Neural cell (in vitro differentiated cells): ENCODE measurements around the gene MINDY3. TPM values are rescaled to one million over a fixed set of nuclear protein-coding genes. Genes with fewer than 3 reads are reported as not detected.

Source experiments
- H2AFZ ChIP-seq: fragments of 200-600, 300-800 bp; sonication (generic), shearing (Covaris generic); 2 replicates; pipeline ENCODE4 v1.6.0; 2014; ENCODE audit warnings: low read depth, mild to moderate bottlenecking, antibody characterized with exemption, low read length, moderate library complexity
- H3F3A ChIP-seq: fragments of 200-600 bp; shearing (Covaris generic); 2 replicates; pipeline ENCODE4 v1.6.1; 2016; ENCODE audit warnings: mild to moderate bottlenecking, moderate library complexity, mixed read lengths, antibody characterized with exemption, low read length; ENCODE audit not compliant: insufficient read depth, poor library complexity, severe bottlenecking
- H3K27ac ChIP-seq: fragments of 200-600, 300-800 bp; sonication (generic), shearing (Covaris generic); 2 replicates; pipeline ENCODE4 v1.5.1; 2014; ENCODE audit warnings: mild to moderate bottlenecking, low read length, moderate library complexity
- H3K27me3 ChIP-seq: fragments of 300-800, 200-600 bp; sonication (generic), shearing (Covaris generic); 2 replicates; pipeline ENCODE4 v1.6.0; 2014; ENCODE audit warnings: mild to moderate bottlenecking, low read depth, low read length, moderate library complexity; ENCODE audit not compliant: insufficient read depth
- H3K36me3 ChIP-seq: fragments of 300-800, 200-600 bp; sonication (generic), shearing (Covaris generic); 2 replicates; pipeline ENCODE4 v1.5.1; 2014; ENCODE audit warnings: mild to moderate bottlenecking, antibody characterized with exemption, low read length, moderate library complexity; ENCODE audit not compliant: insufficient read depth
- H3K4me2 ChIP-seq: fragments of 300-800, 200-600 bp; sonication (generic), shearing (Covaris generic); 2 replicates; pipeline ENCODE4 v1.6.0; 2014; ENCODE audit warnings: mild to moderate bottlenecking, low read length
- H3K4me3 ChIP-seq: fragments of 300-800, 200-600 bp; sonication (generic), shearing (Covaris generic); 2 replicates; pipeline ENCODE4 v1.5.1; 2014; ENCODE audit warnings: mild to moderate bottlenecking, low read length, moderate library complexity
- H3K79me2 ChIP-seq: fragments of 200-600 bp; shearing (Covaris generic); replicated peaks from 2 replicates; pipeline ENCODE4 v1.6.0; 2014; ENCODE audit warnings: mild to moderate bottlenecking, low read length, moderate library complexity; ENCODE audit not compliant: insufficient read depth
- H3K9ac ChIP-seq: fragments of 300-800, 200-600 bp; sonication (generic), shearing (Covaris generic); 2 replicates; pipeline ENCODE4 v1.6.1; 2016; ENCODE audit warnings: mild to moderate bottlenecking, low read length, mixed read lengths
- H3K9me2 ChIP-seq: fragments of 200-600 bp; shearing (Covaris generic); 2 replicates; pipeline ENCODE4 v1.6.1; 2016; ENCODE audit warnings: mild to moderate bottlenecking, low read length, mixed read lengths; ENCODE audit not compliant: insufficient read depth
- H3K9me3 ChIP-seq: fragments of 200-600, 300-800 bp; sonication (generic), shearing (Covaris generic); 2 replicates; pipeline ENCODE4 v1.6.1; 2016; ENCODE audit warnings: mild to moderate bottlenecking, mixed run types, low read length, moderate library complexity, mixed read lengths
- H4K20me1 ChIP-seq: fragments of 200-600 bp; shearing (Covaris generic); 2 replicates; pipeline ENCODE4 v1.6.1; 2016; ENCODE audit warnings: mild to moderate bottlenecking, mixed run types; ENCODE audit not compliant: insufficient read depth
- EP300 ChIP-seq: fragments of 450-650 bp; conservative IDR thresholded peaks from 2 replicates; pipeline ENCODE4 v1.6.1; 2014; ENCODE audit warnings: antibody characterized with exemption, mild to moderate bottlenecking, moderate library complexity; ENCODE audit not compliant: poor library complexity, severe bottlenecking
- EZH2 ChIP-seq: fragments of 200-600, 300-800 bp; shearing (Covaris generic), sonication (generic); IDR thresholded peaks from 2 replicates; pipeline ENCODE4 v1.6.1; 2014; ENCODE audit warnings: antibody characterized with exemption, low read length, borderline replicate concordance, mild to moderate bottlenecking; ENCODE audit not compliant: insufficient read depth, poor library complexity, severe bottlenecking
- MXI1 ChIP-seq: fragments of 450-650 bp; conservative IDR thresholded peaks from 2 replicates; pipeline ENCODE4 v1.6.1; 2014; ENCODE audit warnings: antibody characterized with exemption, mild to moderate bottlenecking; ENCODE audit not compliant: poor library complexity, severe bottlenecking
- POLR2AphosphoS5 ChIP-seq: IDR thresholded peaks from 2 replicates; pipeline ENCODE4 v1.6.1; 2012
- RAD21 ChIP-seq: fragments of 450-650 bp; conservative IDR thresholded peaks from 2 replicates; pipeline ENCODE4 v1.6.1; 2014; ENCODE audit warnings: antibody characterized with exemption, mild to moderate bottlenecking, moderate library complexity
- SMC3 ChIP-seq: fragments of 450-650 bp; conservative IDR thresholded peaks from 2 replicates; pipeline ENCODE4 v1.6.1; 2014; ENCODE audit warnings: antibody characterized with exemption, mild to moderate bottlenecking, moderate library complexity; ENCODE audit not compliant: poor library complexity
- TAF1 ChIP-seq: IDR thresholded peaks from 2 replicates; pipeline ENCODE4 v1.6.1; 2012; ENCODE audit warnings: low read depth
- polyA plus RNA-seq: library from polyadenylated mRNA; depleted of rRNA; stranded (reverse); fragments of >200 nt; gene quantifications from 2 replicates; pipeline ENCODE4 v1.2.3, GENCODE V29; 2014
- TF ChIP-seq, protein P1 (sequence below): fragments of 450-650 bp; IDR thresholded peaks from 2 replicates; pipeline ENCODE4 v1.5.1; 2014; ENCODE audit warnings: antibody characterized with exemption, mild to moderate bottlenecking, moderate library complexity; ENCODE audit not compliant: poor library complexity, severe bottlenecking
- TF ChIP-seq, protein P2 (sequence below): IDR thresholded peaks from 2 replicates; pipeline ENCODE4 v1.6.1; 2012; ENCODE audit warnings: borderline replicate concordance

The MINDY3 gene
- polyA plus RNA-seq, 1 donor from 2014 or later, result 56.5 TPM

DNA sequence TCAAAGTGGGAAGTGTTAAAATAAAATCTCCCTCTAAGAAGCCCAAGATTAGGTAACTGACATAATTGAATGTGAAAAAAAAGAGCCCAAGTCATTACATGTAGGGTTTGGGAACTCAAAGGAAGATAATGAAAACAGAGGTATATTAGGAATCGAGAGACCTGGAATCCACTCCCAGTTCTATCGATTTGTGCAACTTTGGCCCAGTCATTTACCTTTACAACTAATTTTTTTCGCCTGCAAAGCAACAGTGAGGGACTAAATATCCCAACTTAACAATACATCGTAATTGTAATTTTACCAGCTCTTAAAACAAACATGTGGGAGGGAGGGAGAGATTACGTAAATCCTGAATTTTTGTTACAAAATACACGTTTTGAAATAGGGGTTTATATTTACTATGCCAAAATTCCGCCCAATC, 1.4 kb downstream of the MINDY3 start:
- Histone ChIP-seq H4K20me1 (no peaks in the 10 kb centered on the region), H3K36me3 (no peaks in the 10 kb centered on the region), H3K27me3 (peaks cover 7% of the 10 kb centered on the region), H3K79me2 (peaks cover 40% of the 10 kb centered on the region), H3K27ac (no peak overlapping the region), H3F3A (no peaks in the 10 kb centered on the region), H3K9ac (no peak overlapping the region), H3K4me3 (peak overlapping the region; percentile 86), H3K4me2 (peak overlapping the region; percentile 76), H3K9me3 (no peaks in the 10 kb centered on the region), H2AFZ (no peak overlapping the region), H3K9me2 (no peaks in the 10 kb centered on the region)
- no peak for TF ChIP-seq RAD21
- TF ChIP-seq POLR2AphosphoS5, result no peak
- TF ChIP-seq EP300, result no peak
- TF ChIP-seq, protein P1, sequence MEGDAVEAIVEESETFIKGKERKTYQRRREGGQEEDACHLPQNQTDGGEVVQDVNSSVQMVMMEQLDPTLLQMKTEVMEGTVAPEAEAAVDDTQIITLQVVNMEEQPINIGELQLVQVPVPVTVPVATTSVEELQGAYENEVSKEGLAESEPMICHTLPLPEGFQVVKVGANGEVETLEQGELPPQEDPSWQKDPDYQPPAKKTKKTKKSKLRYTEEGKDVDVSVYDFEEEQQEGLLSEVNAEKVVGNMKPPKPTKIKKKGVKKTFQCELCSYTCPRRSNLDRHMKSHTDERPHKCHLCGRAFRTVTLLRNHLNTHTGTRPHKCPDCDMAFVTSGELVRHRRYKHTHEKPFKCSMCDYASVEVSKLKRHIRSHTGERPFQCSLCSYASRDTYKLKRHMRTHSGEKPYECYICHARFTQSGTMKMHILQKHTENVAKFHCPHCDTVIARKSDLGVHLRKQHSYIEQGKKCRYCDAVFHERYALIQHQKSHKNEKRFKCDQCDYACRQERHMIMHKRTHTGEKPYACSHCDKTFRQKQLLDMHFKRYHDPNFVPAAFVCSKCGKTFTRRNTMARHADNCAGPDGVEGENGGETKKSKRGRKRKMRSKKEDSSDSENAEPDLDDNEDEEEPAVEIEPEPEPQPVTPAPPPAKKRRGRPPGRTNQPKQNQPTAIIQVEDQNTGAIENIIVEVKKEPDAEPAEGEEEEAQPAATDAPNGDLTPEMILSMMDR, result no peak
- no peak for TF ChIP-seq SMC3
- no peak for TF ChIP-seq MXI1
- TF ChIP-seq EZH2, result no peak

DNA sequence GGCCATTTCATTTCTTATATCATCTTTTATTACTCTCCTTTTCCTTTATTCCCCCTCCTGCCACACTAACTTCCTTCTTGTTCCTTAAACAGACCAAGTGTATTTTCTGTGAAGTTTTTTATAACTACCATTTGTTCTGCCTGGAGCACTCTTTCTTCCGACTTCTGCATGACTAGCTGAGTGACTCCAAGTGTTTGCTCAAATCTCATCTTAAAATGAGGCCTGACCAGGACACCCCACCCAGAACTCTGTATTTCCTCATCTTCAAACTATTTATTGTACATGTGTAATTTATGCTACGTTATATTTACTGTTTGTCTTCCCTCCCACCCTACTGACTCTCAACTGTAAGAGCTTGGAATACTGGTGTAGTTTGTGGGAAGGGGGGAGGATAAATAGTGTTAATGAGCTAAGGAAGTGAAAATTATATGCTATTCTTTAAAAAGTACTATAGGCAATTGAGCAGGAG, 3.2 kb downstream of the MINDY3 start:
- H2AFZ ChIP-seq, result no peak overlapping the region
- H3K4me3 ChIP-seq, result peak overlapping the region; percentile 86
- no peaks in the 10 kb centered on the region for H3K9me2 ChIP-seq
- no peak overlapping the region for H3K27ac ChIP-seq
- H3K4me2 ChIP-seq, result no peak overlapping the region
- peaks cover 44% of the 10 kb centered on the region for H3K79me2 ChIP-seq
- no peak overlapping the region for H3K9ac ChIP-seq
- no peaks in the 10 kb centered on the region for H3K9me3 ChIP-seq
- H3F3A ChIP-seq, result no peaks in the 10 kb centered on the region
- H4K20me1 ChIP-seq, result no peaks in the 10 kb centered on the region
- TF ChIP-seq, protein P1, result no peak
- TF ChIP-seq TAF1 (no peak), SMC3 (no peak), RAD21 (no peak), MXI1 (no peak), POLR2AphosphoS5 (no peak), EZH2 (no peak), EP300 (no peak)
- TF ChIP-seq, protein P2, sequence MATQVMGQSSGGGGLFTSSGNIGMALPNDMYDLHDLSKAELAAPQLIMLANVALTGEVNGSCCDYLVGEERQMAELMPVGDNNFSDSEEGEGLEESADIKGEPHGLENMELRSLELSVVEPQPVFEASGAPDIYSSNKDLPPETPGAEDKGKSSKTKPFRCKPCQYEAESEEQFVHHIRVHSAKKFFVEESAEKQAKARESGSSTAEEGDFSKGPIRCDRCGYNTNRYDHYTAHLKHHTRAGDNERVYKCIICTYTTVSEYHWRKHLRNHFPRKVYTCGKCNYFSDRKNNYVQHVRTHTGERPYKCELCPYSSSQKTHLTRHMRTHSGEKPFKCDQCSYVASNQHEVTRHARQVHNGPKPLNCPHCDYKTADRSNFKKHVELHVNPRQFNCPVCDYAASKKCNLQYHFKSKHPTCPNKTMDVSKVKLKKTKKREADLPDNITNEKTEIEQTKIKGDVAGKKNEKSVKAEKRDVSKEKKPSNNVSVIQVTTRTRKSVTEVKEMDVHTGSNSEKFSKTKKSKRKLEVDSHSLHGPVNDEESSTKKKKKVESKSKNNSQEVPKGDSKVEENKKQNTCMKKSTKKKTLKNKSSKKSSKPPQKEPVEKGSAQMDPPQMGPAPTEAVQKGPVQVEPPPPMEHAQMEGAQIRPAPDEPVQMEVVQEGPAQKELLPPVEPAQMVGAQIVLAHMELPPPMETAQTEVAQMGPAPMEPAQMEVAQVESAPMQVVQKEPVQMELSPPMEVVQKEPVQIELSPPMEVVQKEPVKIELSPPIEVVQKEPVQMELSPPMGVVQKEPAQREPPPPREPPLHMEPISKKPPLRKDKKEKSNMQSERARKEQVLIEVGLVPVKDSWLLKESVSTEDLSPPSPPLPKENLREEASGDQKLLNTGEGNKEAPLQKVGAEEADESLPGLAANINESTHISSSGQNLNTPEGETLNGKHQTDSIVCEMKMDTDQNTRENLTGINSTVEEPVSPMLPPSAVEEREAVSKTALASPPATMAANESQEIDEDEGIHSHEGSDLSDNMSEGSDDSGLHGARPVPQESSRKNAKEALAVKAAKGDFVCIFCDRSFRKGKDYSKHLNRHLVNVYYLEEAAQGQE, result no peak
- no peaks in the 10 kb centered on the region for H3K36me3 ChIP-seq
- H3K27me3 ChIP-seq, result no peaks in the 10 kb centered on the region
